Measurements from ENCODE around the gene TXNDC9.
A peak's percentile ranks its signal among the peaks of the same experiment; 100 is the strongest.
"Not testable (repeated sequence)": the region's sequence is repeated elsewhere in the genome, so short reads cannot be mapped to it uniquely, and the experiment has no call there.

The TXNDC9 gene

DNA sequence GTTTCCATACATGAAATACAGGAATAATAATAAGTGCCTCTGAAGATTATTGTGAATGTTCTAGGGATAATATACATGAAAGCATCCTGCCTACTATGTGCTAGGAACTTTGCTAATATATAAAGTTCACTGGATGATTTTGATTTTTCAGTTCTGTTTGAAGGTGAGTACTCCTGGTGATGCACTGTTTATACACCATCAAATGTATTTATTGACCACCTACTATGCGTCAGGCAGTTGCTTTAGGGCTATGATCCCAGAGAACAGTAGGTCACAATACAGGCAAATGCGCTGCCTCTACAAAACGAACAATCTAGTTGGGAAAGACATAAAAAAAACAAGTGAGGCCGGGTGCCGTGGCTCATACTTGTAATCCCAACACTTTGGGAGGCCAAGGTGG is 10.7 kb downstream of the TXNDC9 start:
- no peak for DNase-seq (ENCODE audit: low spot score)

DNA sequence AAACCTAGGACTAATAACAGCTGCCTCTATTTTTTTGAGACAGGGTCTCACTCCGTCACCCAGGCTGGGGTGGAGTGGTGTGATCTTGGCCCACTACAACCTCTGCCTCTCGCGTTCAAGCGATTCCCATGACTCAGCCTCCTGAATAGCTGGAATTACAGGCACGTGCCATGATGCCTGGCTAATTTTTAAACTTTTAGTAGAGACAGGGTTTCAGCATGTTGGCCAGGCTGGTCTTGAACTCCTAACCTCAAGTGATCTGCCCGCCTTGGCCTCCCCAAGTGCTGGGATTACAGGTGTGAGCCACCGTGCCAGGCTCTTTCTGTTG is 18.3 kb downstream of the TXNDC9 start:
- DNase-seq (ENCODE audit: low spot score), result not testable (repeated sequence)

DNA sequence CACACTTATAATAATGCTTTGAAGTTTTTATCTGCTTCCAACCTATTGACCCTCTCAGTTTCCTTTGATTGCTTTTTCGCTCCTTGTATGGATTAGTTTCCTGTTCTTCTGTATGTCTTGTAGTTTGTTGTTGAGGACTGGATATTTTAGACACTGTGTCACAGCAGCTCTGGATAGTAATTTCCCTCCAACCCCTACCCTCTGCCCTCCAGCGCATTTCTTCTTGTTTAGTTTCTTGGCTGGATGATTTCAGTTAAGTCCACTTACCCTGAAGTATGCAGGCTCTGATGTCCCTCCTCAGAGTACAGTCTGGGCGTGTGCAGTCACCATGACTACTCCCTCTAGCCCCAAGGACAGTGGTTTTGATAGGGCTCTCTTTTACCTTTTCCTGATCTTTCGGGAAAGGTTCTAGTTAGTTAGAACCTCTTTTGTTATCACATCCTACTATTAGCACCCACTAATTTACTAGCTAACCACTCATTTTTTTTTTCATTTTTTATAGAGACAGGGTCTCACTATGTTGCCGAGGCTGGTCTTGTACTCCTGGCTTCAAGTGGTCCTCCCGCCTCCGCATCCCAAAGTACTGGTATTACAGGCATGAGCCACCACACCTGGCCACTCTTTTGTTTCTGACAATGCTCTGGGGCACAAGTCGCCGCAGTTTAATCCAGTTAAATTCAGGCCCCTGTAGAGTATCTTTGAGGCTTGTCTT is 18.8 kb downstream of the TXNDC9 start:
- DNase-seq (ENCODE audit: low spot score), result no peak

DNA sequence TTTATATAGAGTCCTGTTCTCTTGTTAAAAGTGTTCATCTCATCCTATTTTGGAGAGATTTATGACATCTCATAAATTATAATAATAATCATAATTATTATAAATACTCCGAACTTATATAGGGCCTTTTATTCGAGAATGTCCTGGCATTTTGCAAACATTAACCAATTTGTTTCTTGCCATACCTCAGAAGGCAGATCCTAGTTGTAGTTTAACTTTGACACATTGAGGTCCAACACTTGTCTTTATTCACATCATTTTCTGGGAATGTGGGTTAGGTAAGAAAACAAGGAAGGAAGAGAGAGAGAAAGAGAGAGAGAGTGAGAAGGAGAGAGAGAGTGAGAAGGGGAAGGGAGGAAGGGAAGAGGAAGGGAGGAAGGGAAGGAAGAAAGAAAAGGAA is 35.0 kb downstream of the TXNDC9 start, which contains the start of gene LYG1:
TSS of gene LYG1 (minus strand) at position 101 of the 400 bp plus-strand sequence. CDS start 5,527 bp downstream, outside the sequence.
- DNase-seq (ENCODE audit: low spot score), result not testable (repeated sequence)

DNA sequence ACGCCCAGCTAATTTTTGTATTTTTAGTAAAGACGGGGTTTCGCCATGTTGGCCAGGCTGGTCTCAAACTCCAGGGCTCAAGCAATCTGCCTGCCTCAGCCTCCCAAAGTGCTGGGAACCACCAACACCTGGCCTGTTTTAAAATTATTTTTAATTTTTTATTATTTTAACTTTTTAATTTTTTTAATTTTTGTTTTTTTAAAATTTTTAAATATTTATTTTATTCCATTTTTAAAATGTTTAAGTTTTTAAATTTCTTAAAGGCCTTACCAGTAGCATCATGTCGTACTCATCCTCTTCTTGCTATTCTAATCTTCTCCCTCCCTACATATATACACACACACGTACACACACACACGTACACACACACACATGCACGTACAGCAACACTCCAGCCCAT is 36.6 kb downstream of the TXNDC9 start:
- DNase-seq (ENCODE audit: low spot score), result no peak

DNA sequence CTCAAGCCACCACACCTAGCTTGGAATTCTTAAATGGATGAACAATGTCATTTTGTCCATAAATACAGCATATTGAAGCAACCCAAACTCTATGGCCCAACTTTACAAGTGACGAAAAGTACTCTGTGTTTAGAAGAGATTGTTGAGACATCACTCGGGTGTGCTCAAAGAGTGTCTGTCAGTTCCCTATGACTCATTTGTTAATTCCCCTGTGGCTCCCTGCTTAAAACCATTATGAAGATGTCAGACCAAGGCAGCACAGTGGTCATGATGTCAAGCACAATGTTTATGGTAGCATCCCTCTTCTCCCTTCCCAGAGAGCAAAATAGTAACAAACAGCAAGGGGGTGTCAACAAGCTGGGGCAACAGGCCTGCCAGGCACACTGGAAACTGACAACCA is 38.1 kb downstream of the TXNDC9 start:
- DNase-seq (ENCODE audit: low spot score), result no peak

DNA sequence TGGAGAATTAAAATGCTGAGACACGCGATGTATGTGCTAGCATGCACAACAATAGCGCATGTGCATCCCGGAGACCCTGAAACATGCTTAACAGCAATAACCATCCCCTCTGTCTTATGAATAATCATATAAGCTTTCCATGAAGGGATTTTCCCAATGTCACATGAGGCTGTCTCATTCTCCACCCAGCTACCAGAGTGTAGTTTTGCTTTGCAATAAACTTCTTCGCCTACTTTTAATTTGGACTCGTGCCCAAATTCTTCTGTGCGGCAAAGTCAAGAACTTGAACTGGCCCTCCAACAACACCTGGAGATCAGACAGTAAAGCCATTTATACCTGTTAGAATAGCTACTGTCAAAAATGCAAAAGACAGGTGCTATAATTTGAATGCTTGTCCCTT is 50.6 kb downstream of the TXNDC9 start:
- DNase-seq (ENCODE audit: low spot score), result no peak

DNA sequence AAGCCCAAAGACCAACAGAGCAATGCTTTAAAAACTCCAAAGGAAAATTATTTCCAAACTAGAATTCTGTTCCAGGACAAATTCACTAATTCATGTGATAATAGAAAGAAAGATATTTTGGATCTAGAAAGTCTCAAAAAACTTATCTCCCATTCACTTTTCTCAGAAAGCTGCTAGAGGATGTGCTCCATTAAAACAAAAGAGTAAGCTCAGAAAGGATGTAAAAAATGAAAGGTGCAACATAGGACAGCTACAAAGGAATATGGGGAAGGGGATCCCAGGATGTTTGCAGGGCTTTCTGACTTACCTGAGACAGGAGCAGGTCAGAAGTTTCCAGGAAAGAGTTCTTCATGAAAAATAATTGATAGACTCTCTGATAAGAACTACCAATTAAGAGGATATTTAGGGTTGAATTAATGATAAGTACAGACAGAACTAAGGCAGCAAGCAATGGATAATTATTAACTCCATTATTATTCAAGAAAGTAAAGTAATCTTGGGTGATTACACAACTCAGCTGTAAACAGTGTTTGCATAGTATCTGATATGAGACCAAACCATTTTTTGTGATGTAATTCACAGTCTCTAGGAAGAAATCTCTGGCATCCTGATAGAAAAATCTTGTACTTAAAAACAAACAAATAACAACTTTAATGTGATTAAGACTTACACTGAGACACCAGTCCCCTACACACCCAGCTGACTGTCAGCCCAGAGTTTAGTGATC is 56.0 kb downstream of the TXNDC9 start:
- no peak for DNase-seq (ENCODE audit: low spot score)

DNA sequence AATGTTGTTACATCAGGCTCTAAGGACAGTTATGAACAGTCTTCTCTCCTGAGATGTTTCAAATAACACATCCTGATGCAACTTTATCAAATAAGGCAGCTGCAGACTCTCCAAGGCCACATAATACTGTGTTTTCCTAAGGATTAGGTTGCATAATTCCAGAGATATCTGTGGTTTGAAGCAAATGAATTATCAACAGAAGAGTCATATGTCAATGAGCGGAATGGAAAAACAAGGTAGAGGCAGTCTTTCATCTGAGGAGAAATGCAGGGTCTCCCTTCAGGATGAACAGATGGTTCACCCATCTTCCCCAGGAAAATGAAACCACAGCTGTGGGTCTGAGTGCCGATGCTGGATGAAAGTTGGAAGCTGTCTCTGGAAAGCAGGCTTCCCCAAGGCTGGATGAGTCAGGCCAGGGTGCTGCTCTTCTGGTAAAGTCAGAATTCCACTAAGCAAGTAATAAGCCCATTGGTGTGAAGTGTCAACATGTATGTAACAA is 57.3 kb downstream of the TXNDC9 start:
- peak; percentile 85 for DNase-seq (ENCODE audit: low spot score)

DNA sequence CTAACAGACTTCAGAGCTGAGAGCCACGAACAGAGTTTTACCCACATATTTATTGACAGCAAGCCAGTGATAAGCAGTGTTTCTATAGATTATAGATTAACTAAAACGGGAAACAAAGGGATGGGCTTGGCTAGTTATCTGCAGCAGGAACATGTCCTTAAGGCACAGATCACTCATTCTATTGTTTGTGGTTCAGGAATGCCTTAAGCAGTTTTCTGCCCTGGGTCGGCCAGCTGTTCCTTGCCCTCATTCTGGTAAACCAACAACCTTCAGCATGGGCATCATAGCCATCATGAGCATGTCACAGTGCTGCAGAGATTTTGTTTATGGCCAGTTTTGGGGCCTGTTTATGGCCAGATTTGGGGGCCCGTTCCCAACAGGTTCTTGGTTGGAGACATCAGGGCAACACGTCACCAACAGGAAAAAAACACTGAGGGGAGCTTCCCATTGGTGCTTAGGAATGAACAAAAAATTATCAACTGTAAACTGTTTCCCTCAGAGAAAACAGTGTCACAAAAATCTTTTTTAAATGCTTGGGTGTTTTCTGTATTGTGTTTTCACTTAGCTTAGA is 57.9 kb downstream of the TXNDC9 start:
- DNase-seq (ENCODE audit: low spot score), result not testable (repeated sequence)

DNA sequence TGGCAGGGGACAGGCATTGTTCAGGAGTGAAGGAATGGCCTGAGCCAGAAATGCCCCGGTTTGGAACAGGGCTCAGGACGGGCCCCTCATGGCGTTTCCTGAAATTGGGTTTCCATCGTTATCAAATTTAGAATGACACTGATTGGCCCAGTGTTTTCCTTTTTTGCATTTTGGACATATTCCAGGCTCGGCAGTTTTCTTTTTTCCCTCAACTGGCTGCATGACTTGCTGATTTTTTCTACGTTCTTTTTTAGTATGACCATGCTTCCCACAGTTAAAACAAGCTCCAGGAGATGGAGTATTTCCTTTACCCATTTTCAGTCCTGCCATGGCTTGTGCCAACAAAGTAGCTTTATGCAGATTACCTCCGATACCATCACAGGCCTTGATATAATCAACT is 60.3 kb downstream of the TXNDC9 start:
- no peak for DNase-seq (ENCODE audit: low spot score)
